Thoracic aorta (tissue), 2 donors: ENCODE measurements around the gene GH1. TPM values are rescaled to one million over a fixed set of nuclear protein-coding genes. Genes with fewer than 3 reads are reported as not detected.
"Not testable (repeated sequence)": the region's sequence is repeated elsewhere in the genome, so short reads cannot be mapped to it uniquely, and the experiment has no call there.

ENCODE experiments used
- ATAC-seq: fragments of 150-250 bp; one replicate; pipeline ENCODE4 v1.8.0; 2017; ENCODE audit warnings: low read depth; ENCODE audit not compliant: insufficient number of reproducible peaks, low FRiP score
- DNase-seq: peaks from one replicate; pipeline ENCODE4 v3.0.0-alpha.2; 2020; ENCODE audit warnings: low spot score
- H3K27ac ChIP-seq, 2 donors: fragments of 200-600 bp; sonication (generic); 1 replicate in 1 of 2; 2 replicates in 1 of 2; pipeline ENCODE4 v1.5.1; 2016; ENCODE audit warnings: mild to moderate bottlenecking in 2 of 2, moderate library complexity in 2 of 2
- H3K27me3 ChIP-seq: fragments of 200-600 bp; sonication (generic); replicated peaks from 2 replicates; pipeline ENCODE4 v1.6.0; 2016; ENCODE audit warnings: mild to moderate bottlenecking; ENCODE audit not compliant: insufficient read depth
- H3K36me3 ChIP-seq: fragments of 200-600 bp; sonication (generic); one replicate; pipeline ENCODE4 v1.5.1; 2016
- H3K4me1 ChIP-seq, 2 donors: fragments of 200-600 bp; sonication (generic); 1 replicate in 1 of 2; 2 replicates in 1 of 2; pipeline versions ENCODE4 v1.5.1 to v1.6.0; 2016; ENCODE audit warnings: low read depth in 2 of 2, mild to moderate bottlenecking in 1 of 2; ENCODE audit not compliant: control insufficient read depth in 1 of 2
- H3K4me3 ChIP-seq: fragments of 200-600 bp; sonication (generic); 2 replicates; pipeline ENCODE4 v1.5.1; 2016; ENCODE audit warnings: mild to moderate bottlenecking
- H3K9me3 ChIP-seq: fragments of 200-600 bp; sonication (generic); 2 replicates; pipeline ENCODE4 v1.5.1; 2016
- CTCF ChIP-seq: fragments of 200-600 bp; sonication (generic); IDR thresholded peaks from one replicate; pipeline ENCODE4 v1.5.1; 2019; ENCODE audit warnings: antibody characterized with exemption
- total RNA-seq, 2 donors: library from RNA; depleted of rRNA; stranded (reverse); fragments of >200 nt; gene quantifications; one replicate each; pipeline versions ENCODE4 v1.1.0 to v1.2.3, GENCODE V29; 2016

The GH1 gene
- total RNA-seq, 2 donors from 2014 or later, result not detected

GRCh38 chr17:63928966-63929695 lies 10.5 kb upstream of the GH1 start:
- no peak for DNase-seq
- no peak for ATAC-seq
- no peaks in the 10 kb centered on the region for H3K27me3 ChIP-seq
- no peak overlapping the region for H3K27ac ChIP-seq
- no peaks in the 10 kb centered on the region for H3K4me1 ChIP-seq
- no peaks in the 10 kb centered on the region for H3K36me3 ChIP-seq
- H3K4me3 ChIP-seq, result no peak overlapping the region
- TF ChIP-seq CTCF, result no peak
- H3K9me3 ChIP-seq, result no peaks in the 10 kb centered on the region

DNA sequence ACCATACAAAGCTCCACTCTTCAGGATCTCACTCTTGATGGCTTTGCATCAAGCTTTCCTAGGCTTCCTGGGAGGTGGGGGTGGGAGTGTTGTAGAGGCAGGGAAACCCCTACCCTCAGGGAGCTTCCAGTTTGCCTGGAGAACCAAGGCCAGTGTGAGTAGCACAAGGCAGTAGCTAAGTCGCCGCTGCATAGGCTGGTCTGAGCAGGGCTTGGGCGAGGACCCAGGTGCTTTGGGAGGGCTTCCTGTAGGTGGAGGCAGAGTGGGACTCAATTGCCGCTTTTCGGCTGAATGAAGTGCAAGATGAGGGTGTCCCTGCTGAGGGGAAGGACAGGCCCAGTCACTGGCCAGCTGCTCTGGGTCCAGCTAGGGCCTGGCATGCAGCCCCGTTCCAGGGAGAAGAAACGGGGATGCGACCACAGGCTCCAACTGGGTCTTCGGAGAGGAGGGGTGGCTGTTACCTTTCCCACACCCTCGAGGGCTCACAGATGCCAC lies 9.6 kb upstream of the GH1 start:
- Histone ChIP-seq H3K9me3 (no peaks in the 10 kb centered on the region), H3K27ac (no peak overlapping the region), H3K27me3 (no peaks in the 10 kb centered on the region), H3K4me3 (no peak overlapping the region), H3K4me1 (no peaks in the 10 kb centered on the region), H3K36me3 (no peaks in the 10 kb centered on the region)
- DNase-seq (no peak), ATAC-seq (no peak)
- TF ChIP-seq CTCF, result no peak

- ATAC-seq (no peak), DNase-seq (no peak)
- Histone ChIP-seq H3K9me3 (no peaks in the 10 kb centered on the region), H3K27me3 (no peaks in the 10 kb centered on the region), H3K36me3 (no peaks in the 10 kb centered on the region), H3K4me3 (no peak overlapping the region), H3K27ac (no peak overlapping the region), H3K4me1 (no peaks in the 10 kb centered on the region)
- no peak for TF ChIP-seq CTCF
Observed at GRCh38 chr17:63927464-63928171, 9.0 kb upstream of the GH1 start.

DNA sequence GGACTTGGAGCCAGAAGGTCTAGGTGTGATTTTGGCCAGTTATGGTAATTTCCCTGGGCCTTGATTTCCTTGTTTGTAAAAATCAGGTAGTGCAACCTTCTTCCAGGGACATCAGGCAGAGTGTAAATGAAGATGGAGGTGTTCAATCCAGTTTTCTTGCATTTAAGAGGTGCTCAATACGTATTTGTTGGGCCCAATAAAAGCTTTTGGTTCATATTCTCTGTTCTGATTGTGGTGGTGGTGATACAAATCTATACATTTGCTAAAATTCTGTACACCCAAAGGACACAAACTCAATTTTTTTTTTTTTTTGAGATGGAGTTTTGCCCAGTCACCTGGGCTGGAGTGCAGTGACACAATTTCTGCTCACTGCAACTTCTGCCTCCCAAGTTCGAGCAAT lies 7.5 kb upstream of the GH1 start:
- Histone ChIP-seq H3K9me3 (no peaks in the 10 kb centered on the region), H3K4me1 (no peaks in the 10 kb centered on the region), H3K36me3 (no peaks in the 10 kb centered on the region), H3K27me3 (no peaks in the 10 kb centered on the region), H3K27ac (no peak overlapping the region), H3K4me3 (no peak overlapping the region)
- ATAC-seq (no peak), DNase-seq (no peak)
- TF ChIP-seq CTCF, result no peak

DNA sequence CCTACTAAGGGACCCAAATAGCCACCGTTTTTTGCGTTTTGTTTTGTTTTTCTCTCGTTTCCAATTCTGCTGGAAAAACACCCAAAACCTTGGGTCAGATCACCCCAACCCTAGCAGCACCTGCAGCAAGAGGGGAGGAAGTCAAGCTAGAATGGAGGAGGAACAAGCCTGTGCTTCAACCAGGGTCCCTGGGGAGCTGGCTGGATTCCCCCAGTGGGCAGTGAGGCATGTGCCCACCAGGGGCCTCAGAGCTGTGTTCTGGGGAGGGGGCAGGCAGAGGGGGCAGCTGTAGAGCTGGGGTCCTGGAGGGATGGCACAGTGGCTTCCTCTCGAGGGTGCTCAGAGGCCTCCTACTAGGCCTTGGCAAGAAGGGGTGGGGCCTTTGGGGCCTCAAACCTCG lies 7.0 kb upstream of the GH1 start:
- no peaks in the 10 kb centered on the region for H3K27me3 ChIP-seq
- no peaks in the 10 kb centered on the region for H3K4me1 ChIP-seq
- no peak overlapping the region for H3K27ac ChIP-seq
- no peaks in the 10 kb centered on the region for H3K9me3 ChIP-seq
- ATAC-seq (no peak), DNase-seq (no peak)
- no peak overlapping the region for H3K4me3 ChIP-seq
- H3K36me3 ChIP-seq, result no peaks in the 10 kb centered on the region
- TF ChIP-seq CTCF, result no peak

GRCh38 chr17:63922402-63922801 lies 3.8 kb upstream of the GH1 start:
- H3K4me3 ChIP-seq, H3K27ac ChIP-seq, H3K36me3 ChIP-seq, H3K27me3 ChIP-seq, ATAC-seq, H3K9me3 ChIP-seq, DNase-seq, H3K4me1 ChIP-seq: not testable (repeated sequence)

DNA sequence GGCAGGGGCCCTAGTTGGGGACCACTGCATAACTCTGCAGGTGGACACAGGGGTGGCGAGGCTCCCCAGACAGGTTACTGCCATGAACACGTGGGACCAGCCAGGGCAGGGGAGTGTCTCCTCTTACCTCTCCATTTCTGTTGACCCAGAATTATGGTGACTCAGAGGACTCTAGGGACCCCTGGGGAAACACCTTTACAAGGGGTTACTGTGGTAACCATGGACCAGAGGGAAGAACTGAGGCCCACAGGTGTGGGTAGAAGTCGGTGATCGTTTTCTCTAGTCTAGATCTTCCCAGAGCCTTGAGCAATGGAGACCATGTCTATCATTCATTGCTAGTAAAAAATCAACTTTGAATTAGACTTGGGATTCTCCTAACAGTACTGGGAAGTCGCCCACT lies 2.1 kb upstream of the GH1 start:
- not testable (repeated sequence) for ATAC-seq, H3K9me3 ChIP-seq, H3K27ac ChIP-seq, H3K36me3 ChIP-seq, H3K4me3 ChIP-seq, H3K27me3 ChIP-seq, H3K4me1 ChIP-seq, DNase-seq

GRCh38 chr17:63920050-63920449 lies 1.4 kb upstream of the GH1 start:
- not testable (repeated sequence) for H3K4me1 ChIP-seq, ATAC-seq, H3K4me3 ChIP-seq, DNase-seq, H3K9me3 ChIP-seq, H3K27me3 ChIP-seq, H3K27ac ChIP-seq, H3K36me3 ChIP-seq
